ENCODE measurements around the gene TBX6. TPM values are rescaled to one million over a fixed set of nuclear protein-coding genes. Genes with fewer than 3 reads are reported as not detected.

The TBX6 gene
- total and polyA plus RNA-seq, 10 donors = 0.66 to 3.4 (median 1.8) TPM; not detected in 1

DNA sequence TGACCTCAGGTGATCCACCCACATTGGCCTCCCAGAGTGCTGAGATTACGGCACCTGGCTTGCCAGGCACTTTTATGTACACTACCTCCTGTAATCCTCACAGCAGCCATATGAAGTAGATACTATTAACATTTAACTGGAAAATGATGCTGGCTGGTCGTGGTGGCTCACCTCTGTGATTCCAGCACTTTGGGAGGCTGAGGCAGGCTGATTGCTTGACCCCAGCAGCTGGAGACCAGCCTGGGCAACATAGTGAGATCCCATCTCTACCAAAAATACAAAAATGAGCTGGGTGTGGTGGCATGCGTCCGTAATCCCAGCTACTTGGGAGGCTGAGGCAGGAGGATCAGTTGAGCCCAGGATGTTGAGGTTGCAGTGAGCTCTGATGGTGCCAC is 33.3 kb upstream of the TBX6 start:
- intact Hi-C loops (cut with DNase I; ENCODE audit: low total_unique reads) = no loop called here
- WGBS, 5 donors = 89 to 98% (median 95%) methylated on average over 4 of the region's 4 CpGs
- Histone ChIP-seq H3K27me3 (replicated peaks in 1 of 7) (no peaks in the 10 kb centered on the region), H3K4me3 (no peak overlapping the region), H3K36me3 (peaks cover 0 to 16% (median under 1%) of the 10 kb centered on the region in 6 donors), H3K4me1 (peaks cover 12 to 43% (median 31%) of the 10 kb centered on the region in 6 donors), H3K9me3 (no peaks in the 10 kb centered on the region), H3K27ac (no peak overlapping the region)
- no peak for DNase-seq
- TF ChIP-seq POLR2AphosphoS5 (IDR thresholded peaks at IDR 0.05) (no peak), CTCF (IDR thresholded peaks at IDR 0.05 in 8 of 11, conservative IDR thresholded peaks at IDR 0.05 in 3 of 11) (no peak), POLR2A (IDR thresholded peaks at IDR 0.05) (no peak)

DNA sequence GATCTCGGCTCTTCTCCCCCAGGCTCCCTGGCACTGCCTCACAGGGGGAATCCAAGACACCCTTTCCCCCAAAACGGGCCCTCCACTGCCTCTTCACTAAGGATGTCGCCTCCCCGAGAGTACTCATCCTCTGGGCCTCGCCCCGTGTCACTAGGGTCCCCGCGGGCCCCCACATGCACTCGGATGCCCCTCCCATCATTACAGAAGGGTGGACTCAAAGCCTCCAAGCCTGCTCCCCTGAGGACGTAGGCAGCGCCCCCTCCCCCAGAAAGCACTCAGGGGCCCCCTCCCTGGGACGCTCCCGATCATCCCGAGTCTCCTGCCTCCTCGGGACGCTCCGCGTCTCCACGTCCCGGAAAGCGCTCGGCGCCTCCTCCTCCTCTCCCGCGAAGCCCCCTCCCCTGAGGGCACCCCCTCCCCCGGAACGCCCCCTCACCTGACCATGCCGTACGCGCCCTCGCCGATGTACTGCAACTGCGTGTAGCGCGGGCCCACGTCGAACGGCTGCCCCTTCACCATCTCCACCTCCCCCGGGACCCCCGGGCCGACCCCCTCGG is 31.0 kb upstream of the TBX6 start:
- DNase-seq = no peak
- intact Hi-C loops (cut with DNase I; ENCODE audit: low total_unique reads) = no loop called here
- TF ChIP-seq POLR2AphosphoS5 (IDR thresholded peaks at IDR 0.05) (no peak), CTCF (IDR thresholded peaks at IDR 0.05 in 8 of 11, conservative IDR thresholded peaks at IDR 0.05 in 3 of 11) (no peak), POLR2A (IDR thresholded peaks at IDR 0.05) (no peak)

DNA sequence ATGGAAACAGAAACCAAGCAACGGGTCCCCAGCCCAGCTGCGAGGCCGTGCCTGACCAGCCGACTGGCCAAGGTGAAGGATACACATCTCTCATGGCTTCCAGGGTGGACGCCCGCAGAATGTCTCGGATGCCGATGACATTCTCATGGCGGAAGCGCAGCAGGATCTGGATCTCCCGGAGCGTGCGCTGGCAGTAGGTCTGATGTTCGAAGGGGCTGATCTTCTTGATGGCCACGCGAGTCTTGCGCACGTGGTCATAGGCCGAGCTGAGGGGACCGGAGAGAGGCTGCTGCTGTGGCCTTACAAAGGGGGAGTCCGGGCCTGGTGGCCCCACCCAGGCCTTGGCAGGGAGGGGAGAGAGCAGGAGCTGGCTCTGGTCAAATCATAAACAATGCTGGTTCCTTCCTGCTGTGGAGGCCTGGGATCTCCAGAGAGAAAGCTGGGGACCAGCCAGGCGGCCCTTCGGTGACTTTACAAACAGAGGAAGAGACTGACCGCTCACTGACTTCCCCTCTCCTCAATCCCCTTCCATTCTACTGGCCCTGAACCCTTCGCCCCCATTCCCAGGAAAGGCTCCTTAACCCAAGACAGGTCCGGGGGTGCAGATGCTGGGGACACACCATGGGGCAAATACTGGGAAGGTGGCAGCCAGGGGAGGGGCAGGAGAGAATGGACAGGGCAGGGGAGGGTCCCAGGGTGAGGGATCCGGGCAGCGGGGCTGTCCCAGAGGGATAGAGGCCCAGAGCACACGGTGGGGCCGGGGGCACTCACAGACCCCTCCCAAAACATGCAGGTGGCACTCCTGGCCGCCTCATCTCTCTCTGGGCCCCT is 30.2 kb upstream of the TBX6 start:
- H3K9me3 ChIP-seq = no peaks in the 10 kb centered on the region
- DNase-seq = peak; percentile 88
- peaks cover 12 to 50% (median 34%) of the 10 kb centered on the region in 6 donors for H3K4me1 ChIP-seq
- 29 to 72% (median 59%) methylated on average over 25 to 31 of the region's 31 CpGs for WGBS, 5 donors
- no peak for TF ChIP-seq CTCF (IDR thresholded peaks at IDR 0.05 in 8 of 11, conservative IDR thresholded peaks at IDR 0.05 in 3 of 11)
- TF ChIP-seq POLR2AphosphoS5 (IDR thresholded peaks at IDR 0.05) = peak; percentile 44 to 71 (median 70)
- TF ChIP-seq POLR2A (IDR thresholded peaks at IDR 0.05) = peak in 1 of 3 donors; percentile 54
- peaks cover 0 to 47% (median 19%) of the 10 kb centered on the region in 6 donors for H3K36me3 ChIP-seq
- H3K27ac ChIP-seq = peak overlapping the region; percentile 88 to 96 (median 94)
- H3K4me3 ChIP-seq = peak overlapping the region; percentile 62 to 93 (median 73)
- intact Hi-C loops (cut with DNase I; ENCODE audit: low total_unique reads) = no loop called here
- H3K27me3 ChIP-seq (replicated peaks in 1 of 7) = no peaks in the 10 kb centered on the region

More for the DNA sequence above, 31.0 kb upstream of the TBX6 start:
- H3K27me3 ChIP-seq (replicated peaks in 1 of 7) = no peaks in the 10 kb centered on the region
- H3K4me1 ChIP-seq = peaks cover 12 to 50% (median 34%) of the 10 kb centered on the region in 6 donors
- 0 to 2% (median 2%) methylated on average over 21 to 42 of the region's 42 CpGs for WGBS, 5 donors
- peak overlapping the region; percentile 88 to 96 (median 94) for H3K27ac ChIP-seq
- no peaks in the 10 kb centered on the region for H3K9me3 ChIP-seq
- peaks cover 0 to 39% (median 12%) of the 10 kb centered on the region in 6 donors for H3K36me3 ChIP-seq
- peak overlapping the region; percentile 62 to 93 (median 73) for H3K4me3 ChIP-seq
